ENCODE measurements around the gene OR6P1.

OR6P1 gene, protein sequence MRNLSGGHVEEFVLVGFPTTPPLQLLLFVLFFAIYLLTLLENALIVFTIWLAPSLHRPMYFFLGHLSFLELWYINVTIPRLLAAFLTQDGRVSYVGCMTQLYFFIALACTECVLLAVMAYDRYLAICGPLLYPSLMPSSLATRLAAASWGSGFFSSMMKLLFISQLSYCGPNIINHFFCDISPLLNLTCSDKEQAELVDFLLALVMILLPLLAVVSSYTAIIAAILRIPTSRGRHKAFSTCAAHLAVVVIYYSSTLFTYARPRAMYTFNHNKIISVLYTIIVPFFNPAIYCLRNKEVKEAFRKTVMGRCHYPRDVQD

DNA sequence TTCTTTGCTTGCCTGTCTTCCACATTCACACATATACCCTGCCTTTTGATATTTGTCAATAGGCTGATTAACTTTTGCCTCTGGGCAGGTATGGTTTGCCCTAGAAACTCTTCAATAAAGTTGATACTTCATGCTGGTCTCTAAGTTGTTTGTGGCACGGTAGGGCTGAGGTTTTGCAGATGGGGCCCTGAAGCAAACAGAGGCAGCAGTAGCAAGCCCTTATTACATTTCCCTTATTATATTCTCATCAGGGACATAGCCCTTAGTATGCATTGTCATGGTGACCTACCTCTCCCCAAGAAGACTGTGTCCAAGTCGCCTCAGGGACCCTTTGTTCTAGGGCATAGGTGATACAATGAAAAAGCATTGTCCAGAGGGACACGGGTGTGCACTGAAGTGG lies at the start of gene OR6P1:
TSS of gene OR6P1 (minus strand) at position 101 of the 400 bp plus-strand sequence. CDS start 6,976 bp downstream, outside the sequence.
- no peaks in the 10 kb centered on the region for H3K4me1 ChIP-seq (ENCODE audit: control insufficient read depth, insufficient read depth, low read length)
- no peaks in the 10 kb centered on the region for H3K36me3 ChIP-seq (ENCODE audit: control insufficient read depth, insufficient read depth, low read length)
- no peak within 1 kb of the TSS for H3K27ac ChIP-seq (ENCODE audit: low read depth, low read length)

DNA sequence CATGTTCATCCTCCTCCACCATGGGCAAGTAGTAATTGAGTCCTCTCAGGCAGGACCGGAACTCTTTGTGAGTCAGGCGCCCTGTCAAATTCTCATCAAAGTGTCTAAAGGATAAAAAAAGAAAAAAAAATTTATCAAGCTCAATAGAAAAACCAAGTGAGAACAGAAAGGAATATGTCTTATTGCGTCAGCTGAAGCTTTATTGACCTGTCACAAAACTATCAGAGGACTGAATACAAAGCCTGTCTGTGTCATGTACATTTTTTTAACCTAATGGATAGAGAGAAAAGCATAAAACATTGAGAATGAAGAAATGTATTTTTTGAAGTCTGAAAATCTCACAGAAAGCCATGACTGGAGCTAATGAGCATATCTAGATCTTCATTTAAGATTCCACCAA lies 43.4 kb upstream of the OR6P1 start:
- H3K36me3 ChIP-seq (ENCODE audit: control insufficient read depth, insufficient read depth, low read length) = no peaks in the 10 kb centered on the region
- H3K27ac ChIP-seq (ENCODE audit: low read depth, low read length) = no peak overlapping the region
- no peak overlapping the region for H3K9ac ChIP-seq (ENCODE audit: low read length)
- no peaks in the 10 kb centered on the region for H3K4me1 ChIP-seq (ENCODE audit: control insufficient read depth, insufficient read depth, low read length)
- H3K4me3 ChIP-seq (ENCODE audit: low read length) = no peak overlapping the region
- no peaks in the 10 kb centered on the region for H3K27me3 ChIP-seq (ENCODE audit: control insufficient read depth, insufficient read depth, low read length)

More for the DNA sequence above, at the start of gene OR6P1:
- no peak within 1 kb of the TSS for H3K4me3 ChIP-seq (ENCODE audit: low read length)
- no peaks in the 10 kb centered on the region for H3K27me3 ChIP-seq (ENCODE audit: control insufficient read depth, insufficient read depth, low read length)
- H3K9ac ChIP-seq (ENCODE audit: low read length) = no peak within 1 kb of the TSS

DNA sequence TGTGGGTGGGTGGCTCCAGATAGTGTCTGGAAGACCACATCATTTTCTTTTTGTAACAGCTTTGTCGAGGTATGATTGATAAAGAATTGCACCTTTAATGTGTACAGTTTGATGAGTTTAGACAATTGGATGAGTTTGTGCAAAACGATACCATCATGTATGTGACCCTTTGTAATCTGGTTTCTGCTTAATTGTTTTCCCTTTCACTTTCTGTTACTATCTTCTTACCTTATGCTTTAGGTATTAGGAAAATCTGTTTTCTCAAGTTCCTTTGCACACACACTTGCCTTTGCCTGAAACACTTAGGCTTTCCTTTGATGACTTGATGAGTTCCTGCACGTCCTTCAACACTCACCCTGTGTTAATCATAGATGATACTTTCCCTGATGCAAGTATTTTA lies 41.5 kb upstream of the OR6P1 start:
- H3K4me3 ChIP-seq (ENCODE audit: low read length) = no peak overlapping the region
- H3K36me3 ChIP-seq (ENCODE audit: control insufficient read depth, insufficient read depth, low read length) = no peaks in the 10 kb centered on the region
- H3K27ac ChIP-seq (ENCODE audit: low read depth, low read length) = no peak overlapping the region
- H3K4me1 ChIP-seq (ENCODE audit: control insufficient read depth, insufficient read depth, low read length) = no peaks in the 10 kb centered on the region
- no peaks in the 10 kb centered on the region for H3K27me3 ChIP-seq (ENCODE audit: control insufficient read depth, insufficient read depth, low read length)
- H3K9ac ChIP-seq (ENCODE audit: low read length) = no peak overlapping the region

DNA sequence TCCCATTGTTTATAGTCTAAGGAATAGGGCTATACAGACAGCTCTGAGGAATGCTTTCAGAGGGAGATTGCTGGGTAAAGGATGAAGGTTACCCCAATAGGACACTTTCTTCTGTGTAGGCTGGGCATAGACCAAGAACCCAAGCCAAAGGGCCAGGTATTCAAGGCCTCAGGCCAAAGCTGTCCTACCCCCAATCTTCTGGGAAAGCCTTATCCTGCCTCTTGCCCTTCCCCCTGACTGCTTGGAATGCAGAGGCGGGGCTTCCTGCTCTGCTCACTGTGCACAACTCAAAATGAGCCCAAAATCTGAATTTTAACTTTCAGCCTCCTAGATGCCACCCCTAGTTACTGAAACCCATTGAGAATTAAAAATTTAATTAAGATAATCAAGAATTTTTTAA lies 36.9 kb upstream of the OR6P1 start:
- Histone ChIP-seq H3K4me1 (ENCODE audit: control insufficient read depth, insufficient read depth, low read length) (no peaks in the 10 kb centered on the region), H3K4me3 (ENCODE audit: low read length) (no peak overlapping the region)

DNA sequence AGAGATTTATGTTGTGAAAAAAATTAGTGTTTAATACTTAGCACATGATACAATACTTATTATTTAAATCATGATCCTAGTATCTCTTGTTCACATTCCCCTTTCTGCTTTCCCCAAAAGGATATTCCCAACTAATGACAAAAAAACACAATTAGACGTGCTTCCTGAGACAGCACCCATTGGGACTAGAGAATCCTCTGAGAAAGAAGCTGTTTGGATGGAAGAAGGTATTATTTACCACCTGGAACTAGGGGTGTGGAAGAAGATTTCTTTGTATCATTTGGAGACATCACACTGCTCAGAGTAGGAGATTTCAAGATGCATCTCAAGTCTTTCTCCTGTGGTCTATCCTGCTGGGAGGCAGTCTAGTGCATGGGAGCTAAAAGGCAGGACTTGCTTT lies 34.6 kb upstream of the OR6P1 start, which contains the start of gene OR10Z1:
TSS of gene OR10Z1 (plus strand) at position 301 of the 400 bp plus-strand sequence. CDS start 1,171 bp downstream, outside the sequence.
- H3K27me3 ChIP-seq (ENCODE audit: control insufficient read depth, insufficient read depth, low read length) = no peaks in the 10 kb centered on the region
- no peaks in the 10 kb centered on the region for H3K4me1 ChIP-seq (ENCODE audit: control insufficient read depth, insufficient read depth, low read length)
- no peak within 1 kb of the TSS for H3K27ac ChIP-seq (ENCODE audit: low read depth, low read length)
- H3K9ac ChIP-seq (ENCODE audit: low read length) = no peak within 1 kb of the TSS
- H3K36me3 ChIP-seq (ENCODE audit: control insufficient read depth, insufficient read depth, low read length) = no peaks in the 10 kb centered on the region
- H3K4me3 ChIP-seq (ENCODE audit: low read length) = no peak within 1 kb of the TSS

More for the DNA sequence above, 36.9 kb upstream of the OR6P1 start:
- Histone ChIP-seq H3K27me3 (ENCODE audit: control insufficient read depth, insufficient read depth, low read length) (no peaks in the 10 kb centered on the region), H3K9ac (ENCODE audit: low read length) (no peak overlapping the region), H3K36me3 (ENCODE audit: control insufficient read depth, insufficient read depth, low read length) (no peaks in the 10 kb centered on the region), H3K27ac (ENCODE audit: low read depth, low read length) (no peak overlapping the region)

DNA sequence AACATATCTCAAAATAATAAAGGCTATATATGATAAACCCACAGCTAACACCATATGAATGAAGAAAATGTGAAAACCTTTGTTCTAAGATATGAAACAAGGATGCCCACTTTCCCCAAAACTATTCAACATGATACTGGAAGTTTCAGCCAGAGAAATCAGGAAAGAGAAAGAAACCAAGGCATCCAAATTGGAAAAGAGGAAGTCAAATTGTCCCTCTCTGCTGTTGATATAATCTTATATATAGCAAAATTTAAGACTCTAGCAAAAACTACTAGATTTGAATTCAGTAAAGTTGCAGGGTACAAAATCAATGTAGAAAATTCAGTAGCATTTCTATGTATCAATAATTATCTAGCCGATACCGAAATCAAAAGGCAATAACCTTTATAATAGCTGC lies 30.4 kb upstream of the OR6P1 start:
- H3K4me3 ChIP-seq (ENCODE audit: low read length) = no peak overlapping the region
- H3K27me3 ChIP-seq (ENCODE audit: control insufficient read depth, insufficient read depth, low read length) = no peaks in the 10 kb centered on the region
- no peaks in the 10 kb centered on the region for H3K4me1 ChIP-seq (ENCODE audit: control insufficient read depth, insufficient read depth, low read length)
- H3K9ac ChIP-seq (ENCODE audit: low read length) = no peak overlapping the region
- H3K36me3 ChIP-seq (ENCODE audit: control insufficient read depth, insufficient read depth, low read length) = no peaks in the 10 kb centered on the region
- H3K27ac ChIP-seq (ENCODE audit: low read depth, low read length) = no peak overlapping the region

DNA sequence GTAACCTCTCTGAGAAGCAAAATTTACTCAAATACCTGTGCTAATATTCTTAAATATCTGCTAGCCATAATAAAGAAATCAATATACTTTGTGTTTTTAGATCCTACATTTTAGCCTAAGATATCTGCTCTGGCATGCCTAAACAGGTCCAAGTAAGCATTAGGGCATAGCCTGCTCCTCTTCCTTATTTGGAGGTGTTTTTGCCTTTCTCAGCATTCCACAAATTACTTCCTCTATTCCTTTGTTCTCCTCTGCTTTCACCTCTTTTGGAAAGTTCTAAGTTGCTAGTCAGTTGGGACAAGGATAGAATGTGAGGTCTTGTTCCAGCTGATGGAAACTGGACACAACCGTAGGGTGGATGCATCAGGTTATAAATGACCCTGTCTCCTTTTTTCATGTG lies 16.6 kb upstream of the OR6P1 start:
- H3K4me1 ChIP-seq (ENCODE audit: control insufficient read depth, insufficient read depth, low read length) = no peaks in the 10 kb centered on the region
- no peak overlapping the region for H3K9ac ChIP-seq (ENCODE audit: low read length)
- H3K4me3 ChIP-seq (ENCODE audit: low read length) = no peak overlapping the region
- H3K36me3 ChIP-seq (ENCODE audit: control insufficient read depth, insufficient read depth, low read length) = no peaks in the 10 kb centered on the region
- no peak overlapping the region for H3K27ac ChIP-seq (ENCODE audit: low read depth, low read length)
- no peaks in the 10 kb centered on the region for H3K27me3 ChIP-seq (ENCODE audit: control insufficient read depth, insufficient read depth, low read length)

DNA sequence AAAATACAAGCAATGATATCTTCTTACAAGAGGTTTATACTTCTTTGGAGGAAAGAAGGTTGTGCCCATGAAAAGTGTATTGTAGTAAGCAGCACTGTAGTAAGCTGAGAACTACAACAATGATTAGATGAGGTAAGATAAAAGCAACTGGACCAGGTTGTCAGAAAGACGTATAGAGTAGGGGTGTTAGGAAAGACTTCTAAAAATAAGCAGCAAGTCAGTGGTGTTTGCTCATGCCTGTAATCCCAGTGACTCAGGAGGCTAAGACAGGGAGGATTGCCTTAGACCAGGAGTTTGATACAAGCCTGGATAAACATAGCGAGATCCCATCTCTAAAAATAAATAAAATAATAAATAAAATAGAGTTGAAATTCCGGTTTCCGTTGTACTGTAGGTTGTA lies 13.6 kb upstream of the OR6P1 start:
- no peak overlapping the region for H3K4me3 ChIP-seq (ENCODE audit: low read length)
- no peaks in the 10 kb centered on the region for H3K36me3 ChIP-seq (ENCODE audit: control insufficient read depth, insufficient read depth, low read length)
- no peak overlapping the region for H3K27ac ChIP-seq (ENCODE audit: low read depth, low read length)
- H3K27me3 ChIP-seq (ENCODE audit: control insufficient read depth, insufficient read depth, low read length) = no peaks in the 10 kb centered on the region
- H3K4me1 ChIP-seq (ENCODE audit: control insufficient read depth, insufficient read depth, low read length) = no peaks in the 10 kb centered on the region
- no peak overlapping the region for H3K9ac ChIP-seq (ENCODE audit: low read length)

DNA sequence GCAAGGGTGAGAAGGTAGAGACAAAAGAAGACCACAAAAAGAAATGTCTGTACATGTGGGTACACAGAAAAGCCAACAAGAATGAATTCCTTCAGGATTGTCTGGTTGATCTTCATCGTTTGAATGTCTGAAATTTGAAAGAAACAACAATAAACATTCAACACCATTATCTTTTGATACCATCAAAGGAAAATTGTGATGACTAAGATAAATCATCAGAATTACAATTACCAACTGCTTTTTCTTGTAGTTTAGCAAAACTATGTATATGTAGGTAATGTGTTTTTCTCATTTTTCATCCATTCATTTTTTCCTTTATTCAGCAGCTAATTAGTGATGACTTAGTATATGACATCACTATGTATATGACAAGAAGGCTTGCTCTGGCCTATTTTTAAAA lies 9.4 kb upstream of the OR6P1 start, which contains the start of gene OR10X1:
TSS of gene OR10X1 (minus strand) at position 167 of the 400 bp plus-strand sequence. CDS start at position 167, 0 bp downstream.
- no peaks in the 10 kb centered on the region for H3K36me3 ChIP-seq (ENCODE audit: control insufficient read depth, insufficient read depth, low read length)
- H3K9ac ChIP-seq (ENCODE audit: low read length) = no peak within 1 kb of the TSS
- no peak within 1 kb of the TSS for H3K27ac ChIP-seq (ENCODE audit: low read depth, low read length)
- H3K27me3 ChIP-seq (ENCODE audit: control insufficient read depth, insufficient read depth, low read length) = no peaks in the 10 kb centered on the region
- H3K4me1 ChIP-seq (ENCODE audit: control insufficient read depth, insufficient read depth, low read length) = no peaks in the 10 kb centered on the region
- H3K4me3 ChIP-seq (ENCODE audit: low read length) = no peak within 1 kb of the TSS

DNA sequence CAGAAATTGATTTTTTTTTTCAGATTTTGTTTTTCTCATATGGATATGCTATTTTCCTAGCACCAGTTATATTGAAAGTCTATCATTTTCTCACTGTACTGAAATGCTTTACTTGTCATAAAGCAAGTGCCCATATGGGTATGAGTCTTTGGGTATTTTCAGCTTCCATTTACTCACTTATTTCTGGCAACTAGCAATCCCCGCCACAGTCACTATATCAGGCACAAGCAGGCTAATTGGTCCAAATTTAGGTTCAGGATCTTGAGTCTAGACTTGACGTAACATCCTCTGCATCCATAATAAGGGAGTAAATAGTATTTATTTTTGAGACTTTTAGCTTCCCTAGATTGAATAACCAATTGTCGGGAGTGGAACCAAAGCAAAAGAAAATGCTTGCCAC lies 7.2 kb upstream of the OR6P1 start:
- H3K27ac ChIP-seq (ENCODE audit: low read depth, low read length) = no peak overlapping the region
- H3K9ac ChIP-seq (ENCODE audit: low read length) = no peak overlapping the region
- no peaks in the 10 kb centered on the region for H3K27me3 ChIP-seq (ENCODE audit: control insufficient read depth, insufficient read depth, low read length)
- H3K4me3 ChIP-seq (ENCODE audit: low read length) = no peak overlapping the region
- no peaks in the 10 kb centered on the region for H3K36me3 ChIP-seq (ENCODE audit: control insufficient read depth, insufficient read depth, low read length)
- H3K4me1 ChIP-seq (ENCODE audit: control insufficient read depth, insufficient read depth, low read length) = no peaks in the 10 kb centered on the region

DNA sequence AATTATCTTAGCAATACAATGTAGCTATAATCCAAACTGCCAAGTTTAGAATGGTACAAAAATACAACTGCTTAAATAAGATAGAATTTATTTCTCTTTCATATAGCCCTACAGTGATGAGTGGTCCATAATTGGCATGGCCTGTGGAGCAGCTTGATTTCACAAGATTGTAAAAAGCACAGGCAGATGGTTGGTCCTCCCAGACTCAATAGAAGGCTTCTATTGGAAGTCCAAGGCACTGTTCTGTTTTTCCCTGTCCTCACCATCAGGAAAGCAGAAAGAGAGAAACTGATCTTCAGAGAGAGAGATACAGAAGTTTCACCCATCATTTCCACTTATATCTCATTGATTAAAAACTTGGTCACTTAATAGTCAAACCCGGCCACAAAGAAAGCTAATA lies 1.8 kb upstream of the OR6P1 start:
- Histone ChIP-seq H3K9ac (ENCODE audit: low read length) (no peak overlapping the region), H3K4me3 (ENCODE audit: low read length) (no peak overlapping the region), H3K27ac (ENCODE audit: low read depth, low read length) (no peak overlapping the region), H3K36me3 (ENCODE audit: control insufficient read depth, insufficient read depth, low read length) (no peaks in the 10 kb centered on the region), H3K27me3 (ENCODE audit: control insufficient read depth, insufficient read depth, low read length) (no peaks in the 10 kb centered on the region), H3K4me1 (ENCODE audit: control insufficient read depth, insufficient read depth, low read length) (no peaks in the 10 kb centered on the region)

DNA sequence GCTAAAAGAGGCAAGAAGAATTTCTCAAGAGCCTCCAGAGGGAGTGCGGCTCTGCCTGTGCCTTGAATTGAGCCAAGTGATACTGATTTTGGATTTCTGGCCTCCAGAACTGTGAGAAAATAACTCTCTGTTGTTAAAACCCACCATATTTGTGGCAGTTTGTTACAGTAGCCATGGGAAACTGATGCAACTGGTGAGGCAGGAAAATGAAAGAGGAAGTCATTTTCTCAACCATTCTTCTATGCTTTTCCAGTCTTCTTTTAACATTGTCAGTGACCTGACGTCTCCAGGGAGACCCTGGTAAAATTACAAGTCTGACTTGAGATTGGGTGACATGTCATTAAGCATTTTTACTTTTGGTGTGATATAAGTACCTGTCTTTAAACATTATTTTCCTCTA lies 5.8 kb downstream of the OR6P1 start:
- Histone ChIP-seq H3K27me3 (ENCODE audit: control insufficient read depth, insufficient read depth, low read length) (no peaks in the 10 kb centered on the region), H3K27ac (ENCODE audit: low read depth, low read length) (no peak overlapping the region), H3K4me1 (ENCODE audit: control insufficient read depth, insufficient read depth, low read length) (no peaks in the 10 kb centered on the region), H3K36me3 (ENCODE audit: control insufficient read depth, insufficient read depth, low read length) (no peaks in the 10 kb centered on the region), H3K9ac (ENCODE audit: low read length) (no peak overlapping the region), H3K4me3 (ENCODE audit: low read length) (no peak overlapping the region)

DNA sequence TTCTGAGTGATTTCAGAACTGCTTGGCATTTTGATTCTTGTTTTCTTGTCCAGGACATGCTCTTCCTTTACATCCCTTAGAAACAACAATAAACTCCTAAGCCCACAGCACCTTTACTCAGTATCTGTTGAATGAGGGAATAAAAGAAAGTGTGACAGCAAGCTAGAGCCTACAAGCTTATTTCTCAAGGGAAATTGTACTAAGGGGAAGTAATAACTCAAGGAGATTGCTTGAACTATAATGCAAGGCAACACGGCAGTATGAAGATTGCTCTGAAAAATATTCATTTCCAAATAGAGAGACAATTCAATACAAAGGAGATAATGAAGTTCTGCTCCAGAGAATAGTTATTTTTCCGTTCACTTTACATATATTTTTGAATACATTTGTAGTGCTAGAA lies 6.5 kb downstream of the OR6P1 start:
- Histone ChIP-seq H3K4me3 (ENCODE audit: low read length) (no peak overlapping the region), H3K27me3 (ENCODE audit: control insufficient read depth, insufficient read depth, low read length) (no peaks in the 10 kb centered on the region), H3K36me3 (ENCODE audit: control insufficient read depth, insufficient read depth, low read length) (no peaks in the 10 kb centered on the region), H3K27ac (ENCODE audit: low read depth, low read length) (no peak overlapping the region), H3K4me1 (ENCODE audit: control insufficient read depth, insufficient read depth, low read length) (no peaks in the 10 kb centered on the region), H3K9ac (ENCODE audit: low read length) (no peak overlapping the region)
